Left lung (tissue), 10 donors: ENCODE data around the gene U2AF1L4. TPM values are rescaled to one million over a fixed set of nuclear protein-coding genes. Genes with fewer than 3 reads are reported as not detected.

Experiments used
- ATAC-seq: fragments of 200-7000 bp; cut with Tn5 transposase; one replicate; pipeline ENCODE4 v1.9.1; 2020; ENCODE audit warnings: moderate library complexity
- DNase-seq, 4 donors: peaks; one replicate each; pipeline ENCODE4 v3.0.0-alpha.2; 2013 to 2020
- H3K27ac ChIP-seq, 2 donors: fragments of 200-600 bp; sonication (generic) in 1 of 2; one replicate each; pipeline versions ENCODE4 v1.5.0 to v1.8.0; 2020 to 2021
- H3K27me3 ChIP-seq, 2 donors: fragments of 200-600 bp; sonication (generic) in 1 of 2; one replicate each; pipeline versions ENCODE4 v1.5.0 to v1.8.0; 2020 to 2021
- H3K36me3 ChIP-seq, 2 donors: fragments of 200-600 bp; sonication (generic) in 1 of 2; one replicate each; pipeline versions ENCODE4 v1.5.0 to v1.8.0; 2020 to 2021
- H3K4me1 ChIP-seq, 2 donors: fragments of 200-600 bp; one replicate each; pipeline ENCODE4 v1.8.0; 2021
- H3K4me3 ChIP-seq, 2 donors: fragments of 200-600 bp; sonication (generic) in 1 of 2; one replicate each; pipeline versions ENCODE4 v1.5.0 to v1.8.0; 2020 to 2021; ENCODE audit warnings: mild to moderate bottlenecking in 1 of 2
- H3K9me3 ChIP-seq, 2 donors: fragments of 200-600 bp; sonication (generic) in 1 of 2; one replicate each; pipeline versions ENCODE4 v1.5.0 to v1.8.0; 2020 to 2021
- CTCF ChIP-seq, 2 donors: fragments of 200-600 bp; sonication (generic) in 1 of 2; IDR thresholded peaks; one replicate each; pipeline versions ENCODE4 v1.5.0 to v1.8.0; 2021; ENCODE audit warnings: antibody characterized with exemption in 2 of 2
- intact Hi-C, 2 donors: fragments of 100-400 bp; cut with DNase I; formaldehyde crosslinking; loops; one replicate each; pipeline versions ENCODE4 v1.11.2 to v1.14.2; 2022
- polyA plus RNA-seq, 6 donors: library from polyadenylated mRNA; unstranded; fragments of 120-200 nt; gene quantifications; one replicate each; pipeline ENCODE4 v1.2.1, GENCODE V29; 2013; ENCODE audit not compliant: insufficient read length in 6 of 6
- total RNA-seq, 2 donors: library from RNA; stranded (reverse); fragmentation: NEBNext Ultra II Directional; extraction: Animal tissue kit (Norgen Biotek cat#: 25700); gene quantifications; one replicate each; pipeline ENCODE4 v1.2.1, GENCODE V29; 2021
- donor health status: DM: no; HTN: yes; CAD: no.
- donor health status: DM: no; HTN: no; CAD: no.

U2AF1L4 gene
- total and polyA plus RNA-seq, 8 donors: 15.2 to 20.5 (median 16.5) TPM

GRCh38 chr19:35750167-35750566 is 4.9 kb upstream of the U2AF1L4 start:
- Histone ChIP-seq H3K9me3 (no peaks in the 10 kb centered on the region), H3K27me3 (peaks cover 0 to 2% of the 10 kb centered on the region in 2 donors), H3K36me3 (peaks cover 0 to 32% of the 10 kb centered on the region in 2 donors), H3K27ac (no peak overlapping the region), H3K4me1 (peaks cover 10 to 41% of the 10 kb centered on the region in 2 donors), H3K4me3 (no peak overlapping the region)
- intact Hi-C loops: no loop called here
- no peak for DNase-seq
- TF ChIP-seq CTCF (IDR thresholded peaks at IDR 0.05): no peak
- ATAC-seq: no peak

DNA sequence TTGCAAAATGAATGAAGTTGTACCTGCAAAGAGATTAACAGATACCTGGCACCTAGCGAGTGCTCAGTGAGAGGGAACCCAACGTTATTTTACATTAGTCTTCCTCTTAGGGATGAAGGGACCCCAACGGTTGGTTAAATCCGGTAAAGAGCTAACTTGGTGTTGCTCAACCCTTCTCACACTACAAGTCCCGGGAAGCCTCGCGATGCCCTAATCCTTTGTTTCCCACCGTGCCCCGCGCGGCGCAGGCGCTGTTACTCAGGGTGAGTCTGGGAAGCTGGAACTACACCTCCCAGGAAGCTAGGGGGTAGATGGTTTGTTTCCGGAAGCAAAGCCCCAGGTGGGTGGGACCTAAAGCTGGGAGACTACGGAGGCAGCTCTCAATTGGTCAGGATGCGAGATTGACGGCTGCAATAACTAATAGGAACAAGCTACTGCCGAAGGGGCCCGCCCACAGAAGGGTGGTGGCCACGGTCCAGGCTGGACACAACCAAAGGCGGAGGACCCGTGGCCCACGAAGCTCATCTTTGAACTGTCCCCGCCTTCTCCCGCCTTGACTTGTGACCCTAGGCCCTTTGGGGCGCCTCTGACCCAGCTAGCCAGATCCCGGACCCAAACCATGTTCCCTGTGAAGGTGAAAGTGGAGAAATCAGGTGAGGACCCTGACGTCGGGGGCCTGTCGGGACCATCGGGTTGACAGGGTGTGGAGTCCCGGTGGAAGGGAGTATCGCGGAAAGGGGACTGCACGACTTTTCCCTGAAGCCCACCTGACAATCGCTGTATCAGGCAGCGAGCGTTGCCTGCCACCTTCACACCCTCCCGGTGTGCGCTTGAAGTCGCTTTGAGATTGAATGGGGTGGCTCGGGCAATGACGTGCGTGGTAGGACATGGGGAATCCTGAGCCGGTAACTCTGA is 3.1 kb upstream of the U2AF1L4 start, which contains the start of gene LIN37:
LIN37 (plus strand) TSS at position 471 of the 915 bp plus-strand sequence; CDS start at position 620, 149 bp downstream.
- H3K9me3 ChIP-seq: no peaks in the 10 kb centered on the region
- ATAC-seq (peak; percentile 88), DNase-seq (peak; percentile 99)
- intact Hi-C loops: no loop called here
- peak within 1 kb of the TSS; percentile 59 to 63 for H3K27ac ChIP-seq
- H3K36me3 ChIP-seq: peaks cover 0 to 19% of the 10 kb centered on the region in 2 donors
- H3K27me3 ChIP-seq: no peaks in the 10 kb centered on the region
- peak in 1 of 2 donors; percentile 51 for TF ChIP-seq CTCF (IDR thresholded peaks at IDR 0.05)
- peak within 1 kb of the TSS; percentile 66 to 99 for H3K4me3 ChIP-seq
- peaks cover 15 to 52% of the 10 kb centered on the region in 2 donors for H3K4me1 ChIP-seq

DNA sequence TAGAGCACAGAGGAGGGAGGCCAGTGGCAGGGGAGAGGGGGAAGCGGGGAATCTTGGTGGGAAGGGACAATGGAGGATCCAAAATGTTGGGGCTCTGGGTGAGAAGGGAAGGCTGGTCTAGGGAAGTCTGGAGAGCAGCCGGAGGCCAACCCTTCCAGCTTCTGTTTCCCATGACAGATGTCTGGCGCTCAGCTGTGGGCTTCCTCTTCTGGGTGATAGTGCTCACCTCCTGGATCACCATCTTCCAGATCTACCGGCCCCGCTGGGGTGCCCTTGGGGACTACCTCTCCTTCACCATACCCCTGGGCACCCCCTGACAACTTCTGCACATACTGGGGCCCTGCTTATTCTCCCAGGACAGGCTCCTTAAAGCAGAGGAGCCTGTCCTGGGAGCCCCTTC is 1.3 kb upstream of the U2AF1L4 start:
- H3K36me3 ChIP-seq: peaks cover 0 to under 1% of the 10 kb centered on the region in 2 donors
- peak overlapping the region in 1 of 2 donors; percentile 100 for H3K27ac ChIP-seq
- no peaks in the 10 kb centered on the region for H3K9me3 ChIP-seq
- peaks cover 15 to 70% of the 10 kb centered on the region in 2 donors for H3K4me1 ChIP-seq
- intact Hi-C loops: no loop called here
- peak overlapping the region in 1 of 2 donors; percentile 88 for H3K4me3 ChIP-seq
- DNase-seq (no peak), ATAC-seq (no peak)
- H3K27me3 ChIP-seq: no peaks in the 10 kb centered on the region
- TF ChIP-seq CTCF (IDR thresholded peaks at IDR 0.05): no peak

DNA sequence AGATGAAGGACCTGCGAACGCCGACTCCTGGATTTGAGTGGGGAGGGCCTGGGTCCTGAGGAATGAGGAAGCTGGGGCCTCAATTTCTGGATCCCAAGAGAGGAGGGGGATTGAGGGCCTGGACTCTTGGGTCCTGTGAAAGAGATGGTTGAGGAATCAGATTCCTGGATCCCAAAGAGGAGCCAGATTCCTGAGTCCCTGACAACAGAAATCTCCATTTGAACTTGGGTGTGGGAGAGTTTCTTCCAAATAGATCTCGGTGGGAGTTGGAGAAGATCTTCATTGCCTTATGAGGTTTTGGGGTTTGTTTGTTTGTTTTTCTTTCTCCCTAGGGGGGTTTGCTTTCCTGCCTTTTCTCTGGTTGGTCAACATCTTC is 857 bp upstream of the U2AF1L4 start:
- no peak for ATAC-seq
- H3K4me3 ChIP-seq: peak overlapping the region; percentile 88
- H3K36me3 ChIP-seq: no peaks in the 10 kb centered on the region
- DNase-seq: no peak
- intact Hi-C loops: no loop called here
- H3K27me3 ChIP-seq: no peaks in the 10 kb centered on the region
- H3K27ac ChIP-seq: peak overlapping the region; percentile 100
- TF ChIP-seq CTCF (IDR thresholded peaks at IDR 0.05): no peak
- peaks cover 17 to 75% of the 10 kb centered on the region in 2 donors for H3K4me1 ChIP-seq
- no peaks in the 10 kb centered on the region for H3K9me3 ChIP-seq
